GM15510 (cell line): Measurements from ENCODE around the gene CC2D1A.

Source experiments
- POLR2A ChIP-seq: IDR thresholded peaks from 3 replicates; pipeline ENCODE4 v1.6.1; 2011; ENCODE audit warnings: borderline replicate concordance; ENCODE audit not compliant: insufficient read length; ENCODE audit errors: extremely low read depth

The CC2D1A gene

DNA sequence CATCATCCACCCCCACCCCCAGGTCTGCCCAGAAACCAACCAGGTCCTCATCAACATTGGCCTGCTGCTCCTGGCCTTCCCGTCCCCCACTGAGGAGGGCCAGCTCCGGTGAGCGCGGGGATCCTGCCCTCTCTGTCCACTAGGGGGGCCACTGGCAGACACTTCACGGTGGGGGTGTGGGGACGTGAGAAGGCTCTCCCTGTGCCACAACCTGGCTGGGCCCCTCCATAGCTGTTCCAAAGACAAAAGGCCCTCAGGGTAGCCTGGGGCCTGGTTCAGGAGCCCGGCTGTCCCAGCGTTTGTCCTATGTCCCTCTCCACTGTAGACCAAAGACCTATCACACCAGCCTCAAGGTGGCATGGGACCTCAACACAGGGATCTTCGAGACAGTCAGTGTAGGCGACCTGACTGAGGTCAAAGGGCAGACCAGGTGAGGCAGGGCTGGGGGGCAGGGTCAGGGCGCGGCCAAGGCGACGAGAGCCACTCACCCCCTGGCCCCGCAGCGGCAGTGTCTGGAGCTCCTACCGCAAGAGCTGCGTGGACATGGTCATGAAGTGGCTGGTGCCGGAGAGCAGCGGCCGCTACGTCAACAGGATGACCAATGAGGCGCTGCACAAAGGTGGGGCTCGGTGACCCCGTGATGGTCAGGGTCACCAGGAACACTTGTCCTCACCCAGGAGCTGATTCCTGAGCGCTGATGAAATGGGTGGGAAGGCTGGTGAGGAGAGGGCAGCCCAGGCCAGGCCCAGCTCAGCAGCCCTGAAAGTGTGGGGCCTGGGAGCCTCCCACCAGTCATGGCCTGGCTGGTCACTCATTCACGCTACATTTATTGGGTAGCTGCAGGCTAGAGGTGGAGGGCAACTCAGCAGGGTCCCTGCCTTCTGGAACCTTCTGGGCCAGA lies 54.2 kb downstream of the CC2D1A start:
- no peak for TF ChIP-seq POLR2A

DNA sequence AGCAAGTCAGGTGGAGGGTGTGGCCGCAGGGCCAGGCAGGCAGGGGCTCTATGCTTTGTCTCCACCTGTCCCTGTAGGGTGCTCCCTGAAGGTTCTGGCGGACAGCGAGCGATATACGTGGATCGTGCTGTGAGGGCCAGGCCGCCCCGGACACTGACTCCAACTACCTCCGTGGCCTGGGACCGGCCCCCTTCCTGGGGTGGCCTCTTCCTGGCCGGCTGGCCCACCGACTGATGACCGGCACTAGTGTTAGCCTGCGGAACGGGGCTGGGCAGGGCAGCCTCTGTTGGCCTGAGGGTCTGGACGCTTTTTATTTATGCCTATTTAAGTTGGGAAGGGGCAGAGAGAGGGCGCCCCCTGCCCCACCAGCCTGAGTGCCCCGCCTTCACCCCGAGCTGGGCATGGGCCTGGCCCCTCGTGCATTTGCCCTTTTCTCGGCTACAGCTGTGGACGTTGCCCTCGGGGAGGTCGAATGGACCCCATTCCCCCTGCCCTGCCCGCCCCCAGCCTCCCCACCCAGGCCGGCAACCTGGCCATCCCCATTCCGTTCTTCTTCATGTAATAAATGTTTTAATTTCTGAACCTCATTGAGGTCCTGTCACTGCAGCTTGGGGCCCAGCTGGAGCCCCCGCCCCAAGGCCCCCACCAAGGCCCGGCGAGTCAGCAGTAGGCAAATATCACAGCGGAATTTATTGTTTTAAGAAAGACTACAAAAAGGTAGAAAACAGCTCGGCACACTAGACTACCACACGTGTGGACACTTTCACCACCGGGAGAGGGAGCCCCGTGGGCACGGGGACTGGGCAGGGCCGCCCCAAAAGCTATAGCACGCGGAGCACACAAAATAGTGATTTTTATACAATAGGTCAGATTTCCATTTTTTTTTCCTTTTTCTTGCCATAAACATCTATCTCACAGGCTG lies 55.1 kb downstream of the CC2D1A start:
- no peak for TF ChIP-seq POLR2A

DNA sequence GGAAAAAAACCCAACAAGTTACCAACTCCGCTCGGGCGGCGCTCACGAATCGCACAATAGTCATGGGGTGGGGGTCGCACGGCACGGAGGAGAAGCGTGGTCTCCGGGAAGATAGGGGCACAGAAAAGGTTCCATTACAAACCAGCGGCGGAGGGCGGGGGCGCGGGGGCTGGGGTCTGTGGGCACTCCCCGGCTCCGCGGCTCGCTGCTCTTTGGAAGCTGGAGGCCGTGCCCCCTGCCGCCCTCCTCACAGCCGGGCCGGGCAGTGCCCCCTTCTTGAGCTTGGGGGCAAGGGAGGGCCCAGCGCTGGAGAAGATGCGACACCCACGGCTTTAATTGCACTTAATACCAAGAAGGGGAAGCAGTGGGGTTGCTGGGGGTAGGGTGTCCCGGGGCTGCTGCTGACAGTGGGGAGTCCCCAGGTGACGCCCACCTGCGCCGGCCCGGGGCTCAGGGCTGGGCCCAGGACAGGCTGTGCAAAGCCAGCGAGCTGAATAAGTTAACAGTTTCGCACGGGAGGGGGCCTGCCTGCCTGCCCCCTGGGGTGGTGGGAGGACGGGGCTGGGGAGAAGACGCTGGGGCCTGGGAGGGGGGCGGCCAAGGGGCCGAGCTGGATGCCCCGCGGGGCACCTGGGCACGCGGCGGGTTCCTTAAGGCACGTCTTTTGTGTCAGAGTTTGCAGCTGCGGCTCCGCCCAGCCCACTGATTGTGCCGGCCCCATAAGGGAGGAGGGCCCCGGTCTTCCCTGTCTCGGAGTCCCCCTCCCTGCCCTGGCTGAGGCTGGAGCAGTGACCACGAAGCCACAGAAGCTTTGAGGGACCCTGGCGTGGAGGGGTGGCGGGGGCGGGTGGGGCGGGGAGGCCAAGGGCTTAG lies 56.1 kb downstream of the CC2D1A start:
- TF ChIP-seq POLR2A = no peak

DNA sequence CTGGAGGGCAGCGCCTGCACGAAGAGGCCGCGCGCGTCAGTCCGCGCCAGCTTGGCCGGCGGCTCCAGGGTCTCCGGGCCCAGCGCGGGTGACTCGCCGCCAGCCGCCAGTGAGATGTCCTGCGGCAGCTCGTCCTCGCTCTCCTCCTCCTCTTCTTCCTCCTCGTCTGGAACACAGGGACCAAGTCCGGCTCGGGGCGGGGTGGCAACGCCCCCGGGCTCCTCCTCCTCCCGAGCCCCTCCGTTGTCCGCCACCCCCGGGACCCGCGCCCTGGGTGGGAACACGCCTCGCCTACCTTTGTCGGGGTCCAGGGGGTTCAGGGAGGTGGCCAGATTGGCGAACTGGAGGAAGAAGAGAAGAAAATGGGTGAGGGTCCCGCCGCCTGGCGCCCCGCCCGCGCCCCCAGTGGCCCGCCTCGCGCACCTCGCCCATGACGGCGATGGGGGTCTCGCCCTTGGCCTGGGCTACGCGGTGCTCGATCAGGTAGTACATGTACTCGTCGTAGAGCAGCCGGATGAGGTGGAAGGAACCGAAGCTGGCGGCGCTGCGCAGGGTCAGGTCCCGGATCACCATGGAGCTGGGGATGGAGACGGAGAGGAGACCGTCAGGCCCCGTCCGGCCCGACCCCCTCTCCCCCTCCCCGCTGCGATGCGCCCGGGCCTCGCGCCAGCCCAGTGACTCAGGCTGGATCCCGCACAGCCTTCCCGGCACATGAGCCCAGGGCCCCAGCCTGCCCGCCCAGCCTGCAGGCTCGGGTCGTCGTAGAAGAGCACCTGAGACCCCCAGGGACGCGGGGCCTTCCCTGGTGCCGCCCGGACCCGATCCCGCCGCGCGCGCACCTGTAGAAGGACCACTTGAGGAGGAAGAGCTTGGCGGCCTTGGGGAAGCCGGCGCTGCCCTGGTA lies 57.0 kb downstream of the CC2D1A start:
- TF ChIP-seq POLR2A = no peak

DNA sequence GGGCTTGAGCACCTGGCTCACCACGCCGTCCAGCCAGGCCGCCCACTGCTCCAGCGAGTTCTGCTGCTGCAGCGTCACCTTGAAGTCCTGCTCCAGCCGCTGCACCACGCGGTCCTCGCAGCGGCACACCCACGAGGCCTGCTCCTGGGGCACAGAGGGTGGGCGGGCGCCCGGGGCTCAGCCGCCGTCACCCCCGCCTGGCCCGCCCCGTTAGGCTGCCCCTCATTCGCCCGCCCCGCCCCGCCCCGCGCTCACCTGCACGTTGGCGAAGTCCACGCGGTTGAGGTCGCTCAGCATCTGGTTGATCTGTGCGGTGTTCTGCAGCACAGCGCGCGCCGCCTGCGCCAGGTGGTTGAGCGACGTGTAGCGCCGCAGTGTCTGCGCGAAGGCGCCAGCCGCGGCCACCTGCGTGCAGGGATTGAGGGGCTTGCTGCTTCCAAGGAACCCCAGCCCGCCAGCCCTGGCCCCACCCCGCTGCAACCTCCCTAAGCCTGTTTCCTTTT lies 57.7 kb downstream of the CC2D1A start:
- TF ChIP-seq POLR2A = no peak

DNA sequence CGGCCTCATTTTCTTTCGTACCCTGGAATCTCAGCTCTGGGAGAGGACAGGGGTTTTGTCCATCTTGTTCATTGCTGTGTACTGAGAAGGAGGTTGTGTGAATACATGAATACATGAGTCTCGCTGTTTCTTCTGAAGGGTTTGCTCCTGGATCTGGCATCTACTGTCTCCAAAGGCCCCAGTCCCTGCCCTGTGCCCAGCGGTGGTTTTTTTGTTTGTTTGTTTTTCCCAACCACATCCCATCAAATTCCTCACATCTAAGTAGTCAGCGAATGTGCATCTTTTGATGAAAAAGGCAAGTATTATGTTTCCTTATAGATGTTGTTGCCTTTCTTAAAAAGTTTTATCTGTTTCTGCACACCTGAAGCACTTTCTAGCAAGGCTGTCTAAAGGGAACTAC lies 58.8 kb downstream of the CC2D1A start:
- no peak for TF ChIP-seq POLR2A

DNA sequence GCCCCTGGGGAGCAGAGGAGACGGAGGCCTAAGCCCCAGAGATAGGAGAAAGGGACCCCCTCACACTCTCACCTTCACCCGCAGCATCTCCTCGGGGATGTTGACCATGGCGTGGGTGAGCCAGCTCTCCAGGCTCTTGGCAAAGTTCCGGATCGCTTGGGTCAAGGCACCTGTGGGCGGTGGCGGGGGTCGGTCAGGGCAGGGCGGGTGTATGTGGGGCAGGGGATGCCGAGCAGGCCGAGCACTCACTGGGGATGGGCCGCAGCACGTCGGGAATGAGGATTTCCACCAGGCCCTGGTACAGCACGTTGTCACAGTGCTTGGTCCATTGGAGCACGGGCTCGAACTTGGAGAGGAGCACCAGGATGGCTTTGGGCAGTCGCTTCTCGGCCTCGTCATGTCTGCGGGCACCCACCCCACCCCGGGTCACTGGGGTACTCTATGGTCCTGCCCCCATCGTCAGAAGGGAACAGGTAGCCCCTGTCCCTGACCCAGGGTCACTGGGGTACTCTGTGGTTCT lies 59.4 kb downstream of the CC2D1A start:
- TF ChIP-seq POLR2A = no peak

DNA sequence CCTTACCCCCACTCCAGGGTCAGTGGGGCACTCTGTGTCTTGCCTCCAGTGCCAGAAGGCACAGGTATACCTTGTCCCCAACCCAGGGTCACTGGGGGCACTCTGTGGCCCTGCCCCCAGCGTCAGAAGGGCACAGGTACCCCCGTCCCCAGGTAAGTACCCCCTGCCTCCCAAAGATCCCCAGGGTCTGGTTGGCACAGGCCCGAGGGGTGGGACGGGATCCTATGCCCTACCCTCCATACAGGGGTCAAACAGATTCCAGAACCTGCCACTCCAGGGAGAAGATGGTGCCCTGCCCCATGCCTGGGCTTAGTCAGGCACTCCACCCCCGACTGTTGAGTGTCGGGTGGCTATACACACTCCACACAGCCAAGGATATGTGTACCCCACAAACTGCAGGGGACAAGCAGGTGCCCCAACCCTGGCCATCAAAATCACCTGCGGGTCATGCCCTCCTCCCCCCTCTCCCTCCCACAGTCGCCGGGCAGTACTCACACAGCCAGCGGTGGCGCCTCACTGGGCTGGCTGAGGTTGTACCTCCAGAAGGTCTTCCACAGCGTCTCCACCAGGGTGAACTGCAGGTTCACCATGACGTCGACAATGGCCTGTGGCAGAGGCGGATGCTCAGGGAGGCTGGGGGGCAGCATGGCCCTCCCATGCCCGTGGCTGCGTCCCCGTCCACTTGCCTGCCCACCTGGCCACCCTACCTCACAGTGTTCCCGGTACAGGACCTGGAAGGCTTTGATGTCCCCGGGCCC lies 60.1 kb downstream of the CC2D1A start:
- no peak for TF ChIP-seq POLR2A

DNA sequence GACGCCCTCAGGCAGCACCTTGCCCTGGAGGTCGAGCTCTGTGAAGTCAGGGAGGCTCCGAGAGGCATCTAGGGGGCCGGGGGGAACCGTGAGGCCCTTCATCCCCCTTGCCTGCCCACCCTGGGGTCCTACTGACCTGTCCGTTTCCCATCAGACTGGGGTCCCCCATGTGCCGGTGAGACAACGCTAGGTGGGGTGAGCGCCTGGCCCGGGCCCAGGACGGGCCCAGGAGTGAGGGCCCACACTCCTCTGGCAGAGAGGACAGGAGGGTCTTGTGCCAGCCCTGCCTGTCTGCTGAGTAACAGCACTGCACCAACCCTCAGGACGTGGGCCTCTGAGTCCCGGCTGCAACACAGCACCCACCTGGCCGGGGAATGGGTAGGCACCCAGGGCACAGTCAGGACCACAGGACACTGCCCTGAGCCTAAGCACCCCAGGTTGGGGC lies 60.7 kb downstream of the CC2D1A start:
- TF ChIP-seq POLR2A = no peak

DNA sequence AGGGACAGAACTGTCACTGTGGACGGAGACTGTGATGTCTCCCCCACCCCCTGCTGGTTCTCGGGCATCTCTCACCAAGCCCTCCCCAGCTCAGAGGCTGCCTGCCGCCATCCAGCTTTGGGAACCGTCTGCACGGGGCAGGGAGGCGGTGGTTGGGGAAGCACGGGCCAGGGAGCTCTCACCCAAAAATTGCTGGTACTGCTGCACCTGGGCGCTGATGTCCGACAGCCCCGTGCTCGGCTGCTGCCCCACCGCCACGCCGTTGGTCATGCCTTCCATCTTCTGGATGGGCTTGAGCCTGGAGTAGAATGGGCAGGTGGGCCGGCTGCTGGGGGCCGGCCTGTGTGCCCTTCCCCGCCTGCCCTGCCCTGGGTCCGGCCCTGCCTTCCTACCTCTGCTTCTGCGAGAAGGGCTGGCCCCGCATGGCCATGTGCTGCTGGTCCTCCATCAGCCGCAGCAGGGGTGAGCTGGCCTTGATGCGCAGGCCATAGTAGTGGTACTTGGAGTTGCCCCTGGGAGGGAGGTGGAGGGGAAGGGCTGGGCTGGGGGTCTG lies 62.5 kb downstream of the CC2D1A start:
- TF ChIP-seq POLR2A = no peak

DNA sequence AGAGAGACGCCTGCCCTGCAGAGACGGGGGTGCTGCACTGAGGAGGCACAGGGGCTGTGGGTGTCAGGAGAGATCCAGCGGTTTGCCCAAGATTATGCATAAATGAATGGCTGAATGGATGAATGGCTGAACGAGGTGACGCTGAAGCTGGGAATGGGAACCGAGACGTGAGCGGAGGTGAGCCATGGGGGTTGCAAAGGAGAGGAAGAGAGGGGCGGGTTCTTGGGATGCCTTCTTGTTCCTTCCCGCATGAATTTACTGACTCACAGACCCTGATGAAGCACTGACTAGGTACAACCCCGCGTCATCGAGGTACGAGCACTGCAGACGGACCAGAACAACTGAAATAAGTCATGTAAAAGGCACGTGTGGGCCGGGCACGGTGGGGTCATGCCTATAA lies 63.0 kb downstream of the CC2D1A start:
- no peak for TF ChIP-seq POLR2A

DNA sequence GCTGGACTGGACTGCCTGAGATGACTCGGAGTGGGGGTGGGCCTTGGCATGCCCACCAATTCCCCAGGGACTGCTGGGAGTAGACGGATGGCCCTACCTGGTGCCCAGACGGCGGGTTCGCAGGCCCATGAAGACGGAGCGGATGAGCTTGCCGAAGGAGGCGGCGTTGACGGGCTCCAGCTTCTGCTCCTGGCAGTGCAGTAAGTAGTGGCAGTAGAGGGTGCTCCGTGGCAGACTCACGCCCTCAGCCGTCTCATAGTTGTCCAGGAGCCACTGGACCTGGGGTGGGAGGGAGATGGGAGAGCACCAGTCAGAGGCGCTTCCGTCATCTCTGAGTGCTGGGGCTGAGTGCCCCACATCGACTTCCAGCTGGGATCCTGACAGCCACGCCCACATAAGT lies 63.9 kb downstream of the CC2D1A start:
- TF ChIP-seq POLR2A = no peak
